Dermis blood vessel endothelial cell (primary cell): ENCODE results near the gene TMEM86A. TPM values are rescaled to one million over a fixed set of nuclear protein-coding genes. Genes with fewer than 3 reads are reported as not detected.
"Not testable (repeated sequence)": the region's sequence is repeated elsewhere in the genome, so short reads cannot be mapped to it uniquely, and the experiment has no call there.

Source experiments
- DNase-seq: peaks from one replicate; pipeline ENCODE4 v3.0.0; 2010
- total RNA-seq: library from RNA; depleted of rRNA; stranded (reverse); fragments of >200 nt; gene quantifications from 2 replicates; pipeline ENCODE4 v1.2.3, GENCODE V29; 2014

The TMEM86A gene, protein sequence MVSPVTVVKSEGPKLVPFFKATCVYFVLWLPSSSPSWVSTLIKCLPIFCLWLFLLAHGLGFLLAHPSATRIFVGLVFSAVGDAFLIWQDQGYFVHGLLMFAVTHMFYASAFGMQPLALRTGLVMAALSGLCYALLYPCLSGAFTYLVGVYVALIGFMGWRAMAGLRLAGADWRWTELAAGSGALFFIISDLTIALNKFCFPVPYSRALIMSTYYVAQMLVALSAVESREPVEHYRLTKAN
- total RNA-seq, result 2.7 and 4.3 TPM in 2 replicates

- peak; percentile 87 for DNase-seq
Observed at GRCh38 chr11:18698341-18699268, at the start of gene TMEM86A. Gene TMEM86A, plus strand, starts transcription at chr11:18698779. Its CDS starts 108 bp downstream, at chr11:18698887.

DNA sequence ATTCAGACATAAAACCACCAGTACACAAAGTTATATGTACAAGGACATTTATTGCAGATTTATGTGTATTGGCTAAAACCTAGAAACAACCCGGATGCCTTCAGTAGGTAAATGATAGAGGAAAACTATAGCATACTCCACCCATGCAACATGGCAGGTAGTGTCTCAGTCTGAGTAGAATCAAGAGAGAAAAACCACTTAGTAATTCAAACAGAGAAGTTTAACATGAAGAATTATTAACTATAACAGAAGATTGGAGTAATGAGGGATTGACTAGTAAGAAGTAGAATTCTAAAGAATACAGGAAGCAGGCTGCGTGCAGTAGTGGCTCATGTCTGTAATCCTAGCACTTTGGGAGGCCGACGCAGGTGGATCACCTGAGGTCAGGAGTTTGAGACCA lies 48.2 kb upstream of the TMEM86A start:
- no peak for DNase-seq

GRCh38 chr11:18650859-18651557 lies 47.6 kb upstream of the TMEM86A start:
- DNase-seq, result peak; percentile 82

DNA sequence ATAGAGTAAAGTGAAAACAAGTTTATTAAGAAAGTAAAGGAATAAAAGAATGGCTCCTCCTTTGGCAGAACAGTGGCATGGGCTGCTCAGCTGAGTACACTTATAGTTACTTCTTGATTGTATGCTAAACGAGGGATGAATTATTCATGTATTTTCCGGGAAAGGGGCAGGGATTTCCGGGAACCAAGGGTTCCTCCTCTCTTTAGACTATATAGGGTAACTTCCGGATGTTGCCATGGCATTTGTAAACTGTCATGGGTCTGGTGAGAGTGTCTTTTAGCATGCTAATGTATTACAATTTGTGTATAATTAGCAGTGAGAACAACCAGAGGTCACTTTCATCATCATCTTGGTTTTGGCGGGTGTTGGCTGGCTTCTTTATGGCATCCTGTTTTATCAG lies 40.9 kb upstream of the TMEM86A start:
- DNase-seq, result no peak

DNA sequence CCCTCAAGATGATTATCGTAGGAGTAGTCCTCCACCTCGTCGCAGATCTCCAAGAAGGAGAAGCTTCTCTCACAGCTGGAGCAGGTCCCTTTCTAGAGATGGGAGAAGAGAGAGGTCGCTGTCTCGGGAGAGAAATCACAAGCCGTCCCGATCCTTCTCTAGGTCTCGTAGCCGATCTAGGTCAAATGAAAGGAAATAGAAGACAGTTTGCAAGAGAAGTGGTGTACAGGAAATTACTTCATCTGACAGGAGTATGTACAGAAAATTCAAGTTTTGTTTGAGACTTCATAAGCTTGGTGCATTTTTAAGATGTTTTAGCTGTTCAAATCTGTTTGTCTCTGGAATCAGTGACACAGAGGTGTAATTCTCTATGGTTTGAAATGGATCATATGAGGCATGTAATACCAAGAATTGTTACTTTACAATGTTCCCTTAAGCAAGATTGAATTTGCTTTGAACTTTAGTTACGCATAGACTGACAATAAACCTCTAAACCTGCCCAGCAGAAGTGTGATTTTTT lies 33.2 kb upstream of the TMEM86A start:
- not testable (repeated sequence) for DNase-seq

- DNase-seq, result no peak
Observed at GRCh38 chr11:18668131-18668530, 30.4 kb upstream of the TMEM86A start.

DNA sequence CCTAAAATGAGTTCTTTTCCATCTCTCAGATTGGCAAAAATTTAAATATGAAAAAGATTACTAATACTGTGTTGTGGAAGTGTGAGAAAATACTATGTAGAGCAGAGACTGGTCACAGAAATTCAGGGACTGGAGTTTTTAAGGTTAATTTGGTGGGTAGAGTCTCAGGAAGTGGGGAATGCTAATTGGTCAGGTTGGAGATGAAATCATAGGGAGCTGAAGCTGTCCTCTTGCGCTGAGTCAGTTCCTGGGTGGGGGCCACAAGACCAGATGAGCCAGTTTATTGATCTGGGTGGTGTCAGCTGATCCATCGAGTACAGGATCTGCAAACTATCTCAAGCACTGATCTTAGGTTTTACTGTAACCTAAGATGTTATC lies 29.4 kb upstream of the TMEM86A start:
- DNase-seq, result no peak

GRCh38 chr11:18669711-18670110 lies 28.9 kb upstream of the TMEM86A start:
- DNase-seq, result no peak

- DNase-seq, result no peak
Observed at GRCh38 chr11:18671246-18671645, 27.3 kb upstream of the TMEM86A start.

- DNase-seq, result not testable (repeated sequence)
Observed at GRCh38 chr11:18672209-18672608, 26.4 kb upstream of the TMEM86A start.

- DNase-seq, result no peak
Observed at GRCh38 chr11:18676803-18677202, 21.8 kb upstream of the TMEM86A start.

DNA sequence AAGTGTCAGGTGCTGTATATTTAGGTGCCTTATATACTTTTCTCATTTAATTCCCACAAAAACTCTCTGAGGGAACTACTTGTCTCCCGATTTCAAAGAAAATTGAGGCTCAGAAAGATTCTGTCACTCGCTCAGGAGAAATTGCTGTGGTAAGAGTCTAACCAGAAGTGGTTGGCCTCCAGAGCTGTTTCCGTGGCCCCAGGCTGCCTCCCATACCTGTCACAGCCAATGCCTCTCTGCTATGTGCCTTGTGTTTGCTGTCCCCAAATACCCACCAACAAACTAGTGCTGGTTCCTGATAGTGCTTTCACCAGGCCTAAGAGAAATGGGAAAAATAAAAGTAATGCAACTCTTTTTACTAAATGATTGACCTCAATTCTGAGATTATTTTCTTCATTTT lies 21.0 kb upstream of the TMEM86A start:
- DNase-seq, result no peak

DNA sequence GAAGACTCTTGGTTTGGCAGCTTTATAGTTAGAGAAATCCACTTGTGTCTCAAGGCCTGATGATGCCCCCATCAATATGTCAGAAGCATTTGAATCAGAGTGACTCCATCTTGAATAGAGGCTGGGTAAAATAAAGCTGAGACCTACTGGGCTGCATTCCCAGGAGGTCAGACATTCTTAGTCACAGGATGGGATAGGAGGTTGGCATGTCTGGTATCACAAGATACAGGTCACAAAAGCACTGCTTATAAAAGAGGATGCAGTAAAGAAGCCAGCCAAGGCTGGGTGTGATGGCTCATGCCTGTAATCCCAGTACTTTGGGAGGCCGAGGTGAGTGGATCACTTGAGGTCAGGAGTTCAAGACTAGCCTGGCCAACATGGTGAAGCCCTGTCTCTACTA lies 16.6 kb upstream of the TMEM86A start:
- not testable (repeated sequence) for DNase-seq

- no peak for DNase-seq
Observed at GRCh38 chr11:18682466-18682865, 16.1 kb upstream of the TMEM86A start.

GRCh38 chr11:18684267-18684666 lies 14.3 kb upstream of the TMEM86A start:
- DNase-seq, result no peak

GRCh38 chr11:18691467-18692140 lies 7.0 kb upstream of the TMEM86A start:
- DNase-seq, result not testable (repeated sequence)

DNA sequence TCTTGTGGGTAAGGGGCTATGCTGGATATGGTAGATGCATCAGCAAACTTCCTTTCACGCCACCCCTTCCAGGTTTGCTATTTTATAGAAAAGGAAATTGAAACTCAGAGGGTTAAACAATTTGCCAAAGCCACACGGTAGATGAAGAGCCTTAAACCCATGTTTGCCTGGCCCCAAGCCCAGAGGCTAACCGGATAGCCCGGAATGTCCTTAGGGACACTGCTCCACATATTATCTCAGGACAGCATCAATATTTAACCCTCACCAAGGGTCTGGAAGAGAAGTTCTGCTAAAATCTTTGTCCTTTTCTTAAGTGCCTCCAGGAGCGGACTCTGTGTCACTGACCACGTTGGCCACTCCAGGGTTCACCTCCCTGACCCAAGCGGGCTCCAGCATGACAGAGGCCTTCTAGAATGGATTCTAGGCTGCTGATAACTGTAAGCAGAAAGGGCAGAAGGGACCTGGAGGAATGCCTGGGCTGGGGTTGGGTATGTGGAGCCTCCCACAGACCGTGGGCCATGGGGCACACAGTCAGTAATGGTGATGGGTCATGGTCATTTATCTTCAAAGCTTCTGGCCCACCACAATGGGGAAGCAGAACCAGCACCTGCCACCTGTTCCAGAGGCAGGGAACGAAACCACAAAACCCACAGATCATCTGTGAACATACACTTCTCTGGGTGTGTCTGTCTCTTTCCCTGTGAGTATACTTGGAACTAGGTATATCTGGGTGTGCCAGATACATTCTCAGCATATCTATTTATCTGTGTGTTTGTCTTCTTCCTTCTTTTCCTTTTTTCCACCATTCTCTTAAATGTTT lies 5.4 kb upstream of the TMEM86A start:
- DNase-seq, result no peak

GRCh38 chr11:18696638-18697225 lies 1.8 kb upstream of the TMEM86A start:
- DNase-seq, result no peak

DNA sequence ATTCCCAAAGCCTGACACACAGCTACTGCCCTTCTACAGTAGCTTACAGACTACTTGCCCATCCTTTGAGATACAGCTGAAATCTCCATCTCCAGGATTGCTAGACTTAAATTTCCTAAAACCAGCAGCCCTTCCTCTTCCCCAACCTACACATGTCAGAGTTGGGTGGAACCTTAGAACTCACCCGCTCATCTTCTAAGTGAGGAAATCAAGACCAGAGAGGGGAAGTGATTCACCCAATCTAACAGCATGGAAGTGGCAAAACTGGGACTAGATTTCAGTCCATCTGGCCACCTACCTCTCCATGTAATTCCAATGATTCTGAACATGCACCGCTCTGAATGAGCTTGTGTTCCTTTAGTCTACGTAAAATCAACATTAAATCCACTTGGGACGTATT lies 1.0 kb upstream of the TMEM86A start:
- DNase-seq, result no peak

DNA sequence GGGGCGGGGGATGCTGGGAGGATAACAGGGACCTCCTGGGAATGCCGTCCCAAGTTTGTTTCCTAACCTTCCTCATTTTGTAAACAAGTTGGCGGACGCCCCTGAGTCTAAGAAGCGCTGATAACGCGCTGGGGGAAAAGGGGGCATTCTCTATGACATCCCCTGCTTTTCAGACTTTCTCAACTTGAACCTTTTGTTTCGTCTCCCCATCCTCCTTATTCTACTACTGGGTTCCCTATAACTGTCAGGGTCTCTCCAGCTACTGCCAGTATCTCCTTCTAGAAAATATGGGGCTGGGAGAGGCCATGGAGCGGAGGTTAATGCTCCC lies 654 bp downstream of the TMEM86A start:
- no peak for DNase-seq

DNA sequence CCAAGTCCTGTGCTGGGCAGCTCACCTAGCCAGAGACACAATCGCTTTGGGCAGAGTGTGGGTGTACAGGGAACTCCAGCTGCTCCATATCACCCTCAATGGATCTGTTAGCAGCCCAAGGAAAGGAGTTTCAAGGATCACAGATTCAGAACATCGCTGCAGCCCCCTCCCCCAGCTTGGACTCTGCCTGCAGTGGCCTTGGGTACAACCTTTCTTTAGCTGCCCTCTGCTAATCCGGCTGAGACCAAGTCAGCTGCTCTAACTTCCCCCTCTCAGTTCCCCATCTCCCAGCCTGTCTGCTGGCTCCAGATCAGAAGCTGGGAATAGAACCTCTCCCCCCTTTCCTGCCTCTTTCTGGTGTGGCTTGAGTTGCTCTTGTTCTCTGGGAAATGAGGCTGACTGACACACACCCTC lies 1.3 kb downstream of the TMEM86A start:
- DNase-seq, result no peak
